H1 (cell line): ENCODE measurements around the gene SCYGR4. TPM values are rescaled to one million over a fixed set of nuclear protein-coding genes. Genes with fewer than 3 reads are reported as not detected.

Experiments
- CTCF ChIA-PET: fragments of 300-600 bp; sonication (Branson Sonifier 250); formaldehyde crosslinking; loops from one replicate; lab custom pipeline; 2021; ENCODE audit not compliant: partially characterized antibody; lab: Charles Lee
- POLR2A ChIA-PET: fragments of 300-600 bp; sonication (Branson Sonifier 250); formaldehyde crosslinking; loops from one replicate; lab custom pipeline; 2021; ENCODE audit warnings: inconsistent platforms; ENCODE audit not compliant: partially characterized antibody; lab: Charles Lee
- DNase-seq, 2 experiments: peaks; one replicate each; pipeline versions ENCODE4 v3.0.0 to v3.0.0-alpha.2; 2010 to 2022; ENCODE audit warnings: low spot score in 2 of 2, low read depth in 1 of 2, mixed read lengths in 1 of 2
- FAIRE-seq: peaks from 2 replicates; lab custom pipeline; 2011; peaks lifted over from hg19 to GRCh38; lab: Jason Lieb, UNC
- H2AFZ ChIP-seq: 2 replicates; pipeline ENCODE4 v1.8.1; 2012; ENCODE audit warnings: low read length, inconsistent platforms
- H2AK5ac ChIP-seq: 2 replicates; pipeline ENCODE4 v1.6.1; 2013; ENCODE audit warnings: low read depth, low read length
- H2BK120ac ChIP-seq: replicated peaks from 2 replicates; pipeline ENCODE3; 2013; ENCODE audit warnings: low read depth, low read length, inconsistent platforms
- H2BK12ac ChIP-seq: 2 replicates; pipeline ENCODE4 v1.6.1; 2013; ENCODE audit warnings: low read depth, low read length
- H2BK15ac ChIP-seq: 2 replicates; pipeline ENCODE4 v1.6.1; 2013; ENCODE audit warnings: low read length
- H2BK20ac ChIP-seq: 2 replicates; pipeline ENCODE4 v1.6.1; 2013; ENCODE audit warnings: low read length
- H2BK5ac ChIP-seq: 2 replicates; pipeline ENCODE4 v1.6.1; 2013; ENCODE audit warnings: low read depth, low read length
- H3K14ac ChIP-seq: 2 replicates; pipeline ENCODE4 v1.6.1; 2013; ENCODE audit warnings: inconsistent platforms; ENCODE audit not compliant: insufficient read length
- H3K18ac ChIP-seq: 2 replicates; pipeline ENCODE4 v1.6.1; 2013; ENCODE audit warnings: low read length; ENCODE audit errors: extremely low read depth
- H3K23ac ChIP-seq: 2 replicates; pipeline ENCODE4 v1.6.1; 2013; ENCODE audit warnings: inconsistent platforms; ENCODE audit not compliant: insufficient read length
- H3K23me2 ChIP-seq: 2 replicates; pipeline ENCODE4 v1.6.1; 2013; ENCODE audit warnings: low read depth, low read length
- H3K27ac ChIP-seq: 2 replicates; pipeline ENCODE4 v1.6.1; 2011; ENCODE audit warnings: low read depth, low read length, inconsistent platforms
- H3K27me3 ChIP-seq, 4 experiments: replicated peaks in 1 of 4; 1 replicate in 1 of 4; 2 replicates in 3 of 4; pipeline versions ENCODE4 v1.6.1 to v1.8.1; 2011 to 2013; ENCODE audit warnings: low read length in 3 of 4, mild to moderate bottlenecking in 3 of 4, inconsistent platforms in 2 of 4, mixed read lengths in 2 of 4, moderate library complexity in 1 of 4; ENCODE audit not compliant: control insufficient read depth in 3 of 4, insufficient read depth in 3 of 4; ENCODE audit errors: extremely low read depth in 1 of 4
- H3K36me3 ChIP-seq, 4 experiments: 2 replicates each; pipeline versions ENCODE4 v1.6.1 to v1.8.1; 2011 to 2013; ENCODE audit warnings: mild to moderate bottlenecking in 4 of 4, low read length in 3 of 4, moderate library complexity in 2 of 4, control low read depth in 1 of 4, inconsistent platforms in 1 of 4; ENCODE audit not compliant: insufficient read depth in 4 of 4, control insufficient read depth in 2 of 4
- H3K4ac ChIP-seq: replicated peaks from 2 replicates; pipeline ENCODE3; 2013; ENCODE audit warnings: low read length, low read depth, mixed read lengths, inconsistent platforms; ENCODE audit not compliant: insufficient read length
- H3K4me1 ChIP-seq, 4 experiments: replicated peaks in 1 of 4; 1 replicate in 1 of 4; 2 replicates in 3 of 4; pipeline versions ENCODE4 v1.6.1 to v1.8.1; 2011 to 2013; ENCODE audit warnings: low read length in 3 of 4, inconsistent platforms in 2 of 4, mixed read lengths in 1 of 4; ENCODE audit not compliant: insufficient read depth in 4 of 4, control insufficient read depth in 3 of 4
- H3K4me2 ChIP-seq, 2 experiments: 2 replicates each; pipeline versions ENCODE4 v1.6.1 to v1.8.1; 2011 to 2013; ENCODE audit warnings: low read depth in 2 of 2, low read length in 2 of 2, control low read depth in 1 of 2, inconsistent platforms in 1 of 2, mild to moderate bottlenecking in 1 of 2; ENCODE audit not compliant: insufficient read depth in 1 of 2
- H3K4me3 ChIP-seq, 4 experiments: fragments of 200-600, 300-600 bp in 1 of 4; sonication (generic), shearing (Covaris generic), sonication (Bioruptor Twin) in 1 of 4; 2 replicates each; pipeline versions ENCODE4 v1.5.1 to v1.8.1; 2011 to 2016; ENCODE audit warnings: low read length in 4 of 4, low read depth in 3 of 4, control low read depth in 2 of 4, inconsistent platforms in 2 of 4, mild to moderate bottlenecking in 2 of 4, mixed read lengths in 1 of 4, moderate library complexity in 1 of 4; ENCODE audit not compliant: insufficient read depth in 2 of 4; ENCODE audit errors: extremely low read depth in 1 of 4
- H3K56ac ChIP-seq: replicated peaks from 2 replicates; pipeline ENCODE3; 2013; ENCODE audit warnings: low read depth, mild to moderate bottlenecking, mixed read lengths, low read length, inconsistent platforms; ENCODE audit not compliant: insufficient read length
- H3K79me1 ChIP-seq: 2 replicates; pipeline ENCODE4 v1.6.1; 2013; ENCODE audit warnings: low read depth, low read length, control low read depth
- H3K79me2 ChIP-seq, 2 experiments: 2 replicates each; pipeline versions ENCODE4 v1.6.1 to v1.8.1; 2012 to 2013; ENCODE audit warnings: low read length in 2 of 2, mild to moderate bottlenecking in 2 of 2, inconsistent platforms in 1 of 2; ENCODE audit not compliant: insufficient read depth in 2 of 2, control insufficient read depth in 1 of 2
- H3K9ac ChIP-seq, 4 experiments: replicated peaks in 1 of 4; 1 replicate in 1 of 4; 2 replicates in 3 of 4; pipeline versions ENCODE4 v1.6.1 to v1.8.1; 2011 to 2013; ENCODE audit warnings: low read depth in 3 of 4, low read length in 3 of 4, control low read depth in 2 of 4, mild to moderate bottlenecking in 2 of 4, moderate library complexity in 2 of 4, inconsistent platforms in 1 of 4; ENCODE audit errors: extremely low read depth in 1 of 4
- H3K9me3 ChIP-seq, 2 experiments: 2 replicates each; pipeline versions ENCODE4 v1.6.1 to v1.8.1; 2012 to 2013; ENCODE audit warnings: mild to moderate bottlenecking in 2 of 2, moderate library complexity in 2 of 2, control low read depth in 1 of 2, inconsistent platforms in 1 of 2, low read depth in 1 of 2, low read length in 1 of 2, mixed read lengths in 1 of 2; ENCODE audit not compliant: insufficient read depth in 2 of 2
- H4K20me1 ChIP-seq, 2 experiments: replicated peaks in 1 of 2; 2 replicates each; pipeline versions ENCODE3 to v1.8.1; 2011 to 2013; ENCODE audit warnings: inconsistent platforms in 2 of 2, low read length in 2 of 2, mild to moderate bottlenecking in 1 of 2; ENCODE audit not compliant: insufficient read depth in 2 of 2, control insufficient read depth in 1 of 2
- H4K5ac ChIP-seq: 2 replicates; pipeline ENCODE4 v1.6.1; 2013; ENCODE audit warnings: low read length, low read depth, mixed read lengths, inconsistent platforms; ENCODE audit not compliant: insufficient read length
- H4K8ac ChIP-seq: 2 replicates; pipeline ENCODE4 v1.8.0; 2013; ENCODE audit warnings: mild to moderate bottlenecking, moderate library complexity, low read length, inconsistent platforms; ENCODE audit not compliant: insufficient read depth; ENCODE audit errors: extremely low read depth
- H4K91ac ChIP-seq: replicated peaks from 2 replicates; pipeline ENCODE3; 2013; ENCODE audit warnings: low read length, mixed read lengths, inconsistent platforms; ENCODE audit not compliant: insufficient read length
- ASH2L ChIP-seq: fragments of 200-600, 300-600 bp; sonication (generic); IDR thresholded peaks from one replicate; pipeline ENCODE4 v1.7.1; 2017; ENCODE audit warnings: low read length
- CEBPB ChIP-seq: IDR thresholded peaks from 2 replicates; pipeline ENCODE4 v1.6.1; 2012; ENCODE audit warnings: low read depth, low read length
- CREB1 ChIP-seq: IDR thresholded peaks from 2 replicates; pipeline ENCODE4 v1.6.1; 2012; ENCODE audit warnings: inconsistent platforms
- EGR1 ChIP-seq: IDR thresholded peaks from 2 replicates; pipeline ENCODE4 v1.6.1; 2011; ENCODE audit warnings: low read depth, low read length, borderline replicate concordance
- POLR2AphosphoS5 ChIP-seq: IDR thresholded peaks from 2 replicates; pipeline ENCODE4 v1.6.1; 2011; ENCODE audit warnings: low read depth, low read length
- RBBP5 ChIP-seq: IDR thresholded peaks from 2 replicates; pipeline ENCODE4 v1.7.1; 2012; ENCODE audit warnings: low read depth, mild to moderate bottlenecking, inconsistent platforms, low read length, moderate library complexity, borderline replicate concordance
- SP1 ChIP-seq: IDR thresholded peaks from 2 replicates; pipeline ENCODE4 v1.6.1; 2011; ENCODE audit warnings: low read depth, low read length
- WGBS, 2 experiments: shearing (Covaris generic) in 1 of 2; methylation state at CpG; one replicate each; pipeline versions ENCODE4 v1.1.6 to v1.1.7; 2013 to 2015; ENCODE audit warnings: low lambda C conversion rate in 2 of 2, mixed read lengths in 2 of 2, inconsistent platforms in 1 of 2, low coverage in 1 of 2, missing lambda C conversion rate in 1 of 2; ENCODE audit not compliant: insufficient replicate concordance in 2 of 2, insufficient coverage in 1 of 2, insufficient read length in 1 of 2; ENCODE audit errors: extremely low coverage in 1 of 2, missing lambda C conversion rate in 1 of 2; 5-methylcytosine and 5-hydroxymethylcytosine counted together
- long read RNA-seq, 2 experiments: library from RNA in 1 of 2; library from capped mRNA in 1 of 2; stranded (forward); transcript quantifications; one replicate each; pipeline ENCODE4 v2.0.0, GENCODE V29; 2021; ENCODE audit warnings: inconsistent platforms in 1 of 2
- polyA minus RNA-seq, 3 experiments: library from RNA; depleted of rRNA, polyadenylated mRNA; stranded (reverse); fragments of >200 nt; gene quantifications; 1 replicate in 2 of 3; 2 replicates in 1 of 3; pipeline ENCODE4 v1.2.3, GENCODE V29; 2011
- polyA plus RNA-seq, 7 experiments: library from polyadenylated mRNA; depleted of rRNA in 3 of 7; stranded (reverse) in 5 of 7; unstranded in 2 of 7; fragments of >200 nt in 5 of 7; fragments of 200-250 nt in 2 of 7; gene quantifications; 1 replicate in 5 of 7; 2 replicates in 1 of 7; 4 replicates in 1 of 7; pipeline versions ENCODE4 v1.2.1 to v1.2.3, GENCODE V29; 2011 to 2013; ENCODE audit warnings: missing spikeins in 2 of 7, mixed read lengths in 2 of 7
- total RNA-seq: library from RNA; stranded (reverse); fragmentation: NEBNext Ultra II Directional; extraction: Animal tissue kit (Norgen Biotek cat#: 25700); gene quantifications from 2 replicates; pipeline ENCODE4 v1.2.1, GENCODE V29; 2021
- TF ChIP-seq, protein P1 (sequence below): IDR thresholded peaks from 2 replicates; pipeline ENCODE4 v1.6.1; 2012; ENCODE audit warnings: inconsistent platforms

SCYGR4 gene, protein sequence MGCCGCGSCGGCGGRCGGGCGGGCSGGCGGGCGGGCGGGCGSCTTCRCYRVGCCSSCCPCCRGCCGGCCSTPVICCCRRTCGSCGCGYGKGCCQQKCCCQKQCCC
- total RNA-seq = not detected in 2 replicates
- polyA plus RNA-seq (2011; rRNA removed) = not detected in 2 replicates
- polyA plus RNA-seq (2011; cell fraction: cytosol; rRNA removed) = not detected
- not detected for polyA plus RNA-seq (2011; cell fraction: nucleus; rRNA removed)
- not detected in 4 replicates for polyA plus RNA-seq (2012, experiment 1 of 2)
- not detected for polyA plus RNA-seq (2012, experiment 2 of 2)
- polyA plus RNA-seq (2013, experiment 1 of 2) = not detected
- not detected for polyA plus RNA-seq (2013, experiment 2 of 2)
- polyA minus RNA-seq (2011; rRNA and poly(A)+ RNA removed) = not detected in 2 replicates
- not detected for polyA minus RNA-seq (2011; cell fraction: cytosol; rRNA and poly(A)+ RNA removed)
- polyA minus RNA-seq (2011; cell fraction: nucleus; rRNA and poly(A)+ RNA removed) = not detected
- long read RNA-seq, experiment 1 = 0 reads
- long read RNA-seq, experiment 2 = 0 reads

DNA sequence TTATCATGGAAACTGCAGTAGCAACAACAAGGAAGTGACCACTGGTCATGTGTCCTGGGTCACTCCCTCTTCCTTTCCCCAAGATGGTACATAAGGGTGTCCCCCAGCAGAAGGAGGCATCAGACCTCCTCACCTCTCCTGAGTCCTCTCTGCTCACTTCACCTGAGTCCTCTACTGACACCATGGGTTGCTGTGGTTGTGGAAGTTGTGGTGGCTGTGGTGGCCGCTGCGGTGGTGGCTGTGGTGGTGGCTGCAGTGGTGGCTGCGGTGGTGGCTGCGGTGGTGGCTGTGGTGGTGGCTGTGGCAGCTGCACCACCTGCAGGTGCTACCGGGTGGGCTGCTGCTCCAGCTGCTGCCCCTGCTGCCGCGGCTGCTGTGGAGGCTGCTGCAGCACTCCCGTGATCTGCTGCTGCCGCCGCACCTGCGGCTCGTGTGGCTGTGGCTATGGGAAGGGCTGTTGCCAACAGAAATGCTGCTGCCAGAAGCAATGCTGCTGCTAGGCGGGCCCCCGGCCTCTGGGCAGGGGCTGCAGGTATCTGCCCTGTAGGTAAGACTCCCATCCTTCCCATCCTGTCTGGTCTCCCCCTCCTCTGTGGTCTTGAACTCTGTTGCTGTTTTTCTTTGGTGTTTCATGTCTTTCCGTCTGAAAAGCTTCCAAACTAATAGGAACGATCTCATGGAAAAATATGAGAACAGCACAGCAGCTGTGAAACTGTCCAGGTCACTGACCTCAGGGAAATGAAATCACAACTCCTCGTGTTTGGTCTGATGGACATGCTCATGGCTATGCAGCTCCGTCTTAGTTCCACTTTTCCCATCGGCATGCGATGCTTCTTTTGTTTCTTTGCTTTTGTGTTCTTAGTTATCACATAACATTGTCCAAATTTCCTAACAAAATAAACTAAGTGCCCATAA, at the start of gene SCYGR4:
Gene SCYGR4, plus strand, starts transcription at position 183 of the 915 bp plus-strand sequence. Its CDS starts 0 bp downstream, at position 183.
- DNase-seq = no peak
- Histone ChIP-seq H4K8ac (no peak within 1 kb of the TSS), H3K23me2 (0 out of 2 replicates have a peak, but pooled peaks cover 3% of the 10 kb centered on the region), H3K9ac (no peak within 1 kb of the TSS; a peak in 1 of 7 replicates), H3K18ac (no peak within 1 kb of the TSS), H3K4me3 (no peak within 1 kb of the TSS), H3K36me3 (no peaks in the 10 kb centered on the region), H2BK120ac (no peak within 1 kb of the TSS), H2BK20ac (no peak within 1 kb of the TSS), H3K56ac (no peak within 1 kb of the TSS), H4K91ac (no peak within 1 kb of the TSS), H2BK12ac (no peak within 1 kb of the TSS), H3K4ac (no peak within 1 kb of the TSS), H3K79me2 (no peaks in the 10 kb centered on the region), H2AFZ (no peak within 1 kb of the TSS), H3K14ac (no peak within 1 kb of the TSS), H2BK5ac (no peak within 1 kb of the TSS), H2AK5ac (0 out of 2 replicates have a peak within 1 kb of the TSS, but pooled peaks have one; percentile 40), H4K20me1 (no peaks in the 10 kb centered on the region), H3K4me2 (no peak within 1 kb of the TSS), H3K27me3 (no peaks in the 10 kb centered on the region), H3K23ac (no peak within 1 kb of the TSS), H3K79me1 (no peaks in the 10 kb centered on the region), H4K5ac (no peak within 1 kb of the TSS), H2BK15ac (no peak within 1 kb of the TSS), H3K4me1 (peaks cover 0 to 7% (median 3%) of the 10 kb centered on the region in 4 experiments; a peak in 2 of 7 replicates), H3K27ac (no peak within 1 kb of the TSS), H3K9me3 (no peaks in the 10 kb centered on the region)
- no peak for TF ChIP-seq SP1
- TF ChIP-seq, protein P1, sequence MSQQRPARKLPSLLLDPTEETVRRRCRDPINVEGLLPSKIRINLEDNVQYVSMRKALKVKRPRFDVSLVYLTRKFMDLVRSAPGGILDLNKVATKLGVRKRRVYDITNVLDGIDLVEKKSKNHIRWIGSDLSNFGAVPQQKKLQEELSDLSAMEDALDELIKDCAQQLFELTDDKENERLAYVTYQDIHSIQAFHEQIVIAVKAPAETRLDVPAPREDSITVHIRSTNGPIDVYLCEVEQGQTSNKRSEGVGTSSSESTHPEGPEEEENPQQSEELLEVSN = no peak
- TF ChIP-seq EGR1 = no peak
- no peak for TF ChIP-seq CEBPB
- no peak for TF ChIP-seq CREB1
- no peak for TF ChIP-seq RBBP5
- TF ChIP-seq ASH2L = no peak
- TF ChIP-seq POLR2AphosphoS5 = no peak
- WGBS, 2 experiments = 94% methylated on average over 12 of the region's 20 CpGs; no CpG with 5 or more reads in 1 of the 2 experiments
- FAIRE-seq = no peak
- POLR2A ChIA-PET = no interaction called here
- CTCF ChIA-PET = interaction anchor here (1.5 kb wide), 1 partner anchor 42 kb away, joined by 5 read pairs; no protein-coding TSS in a partner anchor
